ENCODE results near the gene DSCAML1. TPM values are rescaled to one million over a fixed set of nuclear protein-coding genes. Genes with fewer than 3 reads are reported as not detected.
A peak's percentile ranks its signal among the peaks of the same experiment; 100 is the strongest.

DSCAML1 gene
- total RNA-seq, 1 donor from 2014 or later, result 0.22 TPM

DNA sequence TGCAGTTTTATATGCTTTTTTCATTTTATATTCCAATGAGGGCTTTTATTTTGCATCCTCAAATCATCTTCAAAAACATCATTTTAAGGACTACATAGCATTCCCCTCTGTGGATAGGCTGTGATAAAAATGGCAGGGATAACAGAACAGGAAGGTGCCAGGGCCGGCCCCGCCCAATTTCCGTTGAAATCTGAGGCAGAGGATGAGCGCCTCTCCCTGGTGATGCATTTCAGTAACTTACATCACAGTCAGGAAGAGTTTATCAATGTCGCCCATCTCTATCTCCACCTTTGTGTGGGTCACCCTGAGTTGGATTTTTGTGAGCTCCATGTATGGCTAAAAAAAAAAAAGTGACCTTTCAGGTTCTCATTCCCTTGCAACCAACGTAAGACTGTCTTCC lies 201.6 kb downstream of the DSCAML1 start:
- ATAC-seq (no peak), DNase-seq (ENCODE audit: missing footprints) (no peak)
- intact Hi-C loops (cut with DNase I), result no loop called here

DNA sequence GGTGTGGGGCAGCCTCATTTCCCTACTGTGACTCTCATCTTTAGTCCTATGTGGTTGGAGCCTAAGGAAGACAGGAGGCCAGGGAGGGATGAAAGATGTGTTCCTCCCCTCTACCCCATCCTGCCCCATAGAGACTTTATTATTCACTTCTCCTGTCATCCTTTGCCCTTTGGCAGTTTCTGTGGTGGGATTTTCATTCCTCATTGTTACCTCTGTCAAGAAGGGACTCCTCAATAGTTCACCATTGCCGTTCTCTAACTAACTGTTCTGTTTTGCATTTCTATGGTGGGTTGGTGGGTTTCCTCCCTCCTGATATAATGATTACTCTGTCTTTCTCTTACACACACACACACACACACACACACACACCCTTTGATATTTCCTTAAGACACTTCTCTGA lies 202.3 kb downstream of the DSCAML1 start:
- intact Hi-C loops (cut with DNase I), result no loop called here
- no peak for ATAC-seq
- DNase-seq (ENCODE audit: missing footprints), result no peak

DNA sequence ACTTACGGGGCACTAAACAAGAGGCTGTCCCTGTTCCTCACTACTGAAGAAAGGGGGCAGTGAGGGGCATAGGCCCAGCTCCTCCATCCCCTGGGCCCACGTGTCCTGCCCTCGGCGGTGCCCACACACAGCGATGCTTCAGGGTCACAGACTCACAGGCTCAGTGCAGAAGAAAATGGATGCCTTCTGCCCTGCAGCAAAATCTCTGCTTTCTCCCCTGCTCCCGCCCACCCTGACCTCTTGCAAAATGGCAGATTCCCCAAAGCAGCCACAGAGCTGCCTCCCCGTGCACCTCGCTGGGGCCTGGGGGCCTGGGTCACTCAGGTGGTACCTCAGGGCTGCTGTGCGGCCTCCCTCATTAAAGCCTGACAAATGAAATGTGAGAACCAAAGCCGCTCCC lies 204.0 kb downstream of the DSCAML1 start:
- ATAC-seq (no peak), DNase-seq (ENCODE audit: missing footprints) (no peak)
- intact Hi-C loops (cut with DNase I), result no loop called here

DNA sequence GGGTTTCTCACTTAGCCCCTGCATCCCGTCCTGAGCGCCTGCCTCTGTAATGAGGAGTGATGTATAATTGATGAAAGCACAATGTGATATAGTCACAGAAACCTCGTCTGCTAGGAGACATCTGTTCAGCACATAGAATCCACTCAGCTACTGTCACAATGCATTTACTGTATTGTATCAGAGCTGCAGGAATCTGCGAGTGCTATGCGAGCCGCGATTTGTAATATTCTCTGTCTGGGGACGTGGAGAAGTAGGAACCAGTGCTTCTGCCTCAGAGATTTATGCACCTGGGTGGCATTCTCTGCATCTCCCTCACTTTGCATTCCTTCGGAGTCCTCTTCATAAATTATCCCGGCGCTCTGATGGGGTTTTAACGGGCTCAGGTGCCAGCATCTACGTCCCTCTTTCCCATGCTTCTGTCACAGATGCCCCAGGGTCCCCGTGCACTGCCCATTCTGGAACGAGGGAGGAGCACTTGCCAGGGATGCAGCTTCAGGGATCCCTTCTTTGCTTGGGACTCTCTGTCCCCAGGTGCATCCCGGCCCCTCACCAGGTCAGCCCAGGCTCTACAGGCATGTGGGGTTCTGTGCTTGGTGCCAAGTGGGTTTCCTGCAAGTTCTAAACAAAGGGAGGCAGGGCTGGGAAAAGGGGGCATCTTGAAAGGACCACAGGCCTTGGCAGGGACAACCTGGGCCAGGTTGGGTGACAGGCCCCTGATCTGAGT lies 205.5 kb downstream of the DSCAML1 start:
- ATAC-seq (no peak), DNase-seq (ENCODE audit: missing footprints) (no peak)
- intact Hi-C loops (cut with DNase I), result no loop called here

DNA sequence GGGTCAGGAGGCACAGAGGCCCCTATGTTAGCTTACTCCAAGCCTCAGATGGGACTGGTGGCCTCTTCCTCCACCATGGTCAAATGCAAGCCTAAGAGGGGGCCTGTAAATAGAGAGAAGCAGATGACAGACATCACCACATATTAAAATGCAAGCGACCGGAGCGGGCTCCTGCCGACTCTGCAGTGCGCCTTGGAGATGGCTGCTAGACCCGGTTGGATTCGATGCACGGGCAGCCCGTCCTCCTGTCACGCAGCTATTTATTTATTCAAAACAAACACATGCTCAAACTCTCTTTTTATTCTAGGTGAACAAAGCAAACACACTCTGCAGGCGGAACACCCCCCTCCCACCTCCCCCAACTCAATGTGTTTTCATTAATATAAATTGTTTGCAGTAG lies 208.0 kb downstream of the DSCAML1 start:
- ATAC-seq (no peak), DNase-seq (ENCODE audit: missing footprints) (no peak)
- intact Hi-C loops (cut with DNase I), result no loop called here

DNA sequence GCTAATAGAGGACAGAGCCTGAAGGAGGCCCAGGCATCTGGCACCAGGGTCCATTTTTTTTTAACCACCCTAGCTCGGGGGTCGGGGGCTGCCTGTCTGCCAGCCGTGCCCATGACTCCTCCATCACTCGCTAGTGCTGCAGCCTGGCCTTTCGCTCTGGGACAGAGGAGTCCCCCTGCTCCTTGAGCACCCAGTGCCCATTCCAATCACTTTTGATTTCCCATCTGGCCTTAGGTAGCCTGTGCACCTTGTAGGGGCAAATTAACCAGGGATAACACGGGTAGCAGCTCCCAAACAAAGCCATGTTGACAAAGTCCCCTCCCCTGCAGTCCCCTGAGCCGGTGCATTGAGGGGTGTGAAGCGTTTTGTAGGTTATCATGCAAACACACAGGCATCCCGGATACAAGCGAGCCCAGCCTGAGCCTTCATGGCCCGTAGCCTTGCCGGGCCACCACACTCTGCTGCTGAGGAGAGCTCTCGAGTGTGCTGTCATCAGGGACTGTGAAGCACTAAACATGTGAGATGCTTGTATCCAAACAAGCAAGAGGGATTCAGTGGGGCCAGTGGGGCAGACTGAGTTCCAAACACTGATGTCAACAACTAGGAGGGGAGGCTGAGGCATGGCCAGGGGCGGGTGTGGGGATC lies 208.7 kb downstream of the DSCAML1 start:
- intact Hi-C loops (cut with DNase I), result no loop called here
- ATAC-seq (no peak), DNase-seq (ENCODE audit: missing footprints) (no peak)

DNA sequence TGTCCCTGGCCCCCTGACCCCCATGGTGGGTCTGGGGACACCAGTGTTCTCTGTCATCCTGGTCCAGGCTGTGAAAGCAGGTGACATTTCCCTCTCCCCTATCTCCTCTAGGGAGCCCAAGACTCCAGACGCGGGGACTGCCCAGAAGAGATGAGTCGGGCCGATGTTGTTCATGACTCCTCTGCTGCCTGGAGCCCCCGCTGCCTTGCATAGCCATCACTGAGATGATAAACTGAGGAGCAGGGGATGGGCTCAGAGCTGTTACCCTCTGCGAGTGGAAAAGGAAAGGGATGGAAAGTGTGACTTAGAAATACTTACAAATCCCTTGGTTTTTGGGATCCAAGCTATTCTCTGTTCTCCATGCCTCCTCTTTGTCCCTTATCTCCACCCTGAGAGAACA lies 209.6 kb downstream of the DSCAML1 start:
- intact Hi-C loops (cut with DNase I), result no loop called here
- DNase-seq (ENCODE audit: missing footprints) (no peak), ATAC-seq (no peak)

DNA sequence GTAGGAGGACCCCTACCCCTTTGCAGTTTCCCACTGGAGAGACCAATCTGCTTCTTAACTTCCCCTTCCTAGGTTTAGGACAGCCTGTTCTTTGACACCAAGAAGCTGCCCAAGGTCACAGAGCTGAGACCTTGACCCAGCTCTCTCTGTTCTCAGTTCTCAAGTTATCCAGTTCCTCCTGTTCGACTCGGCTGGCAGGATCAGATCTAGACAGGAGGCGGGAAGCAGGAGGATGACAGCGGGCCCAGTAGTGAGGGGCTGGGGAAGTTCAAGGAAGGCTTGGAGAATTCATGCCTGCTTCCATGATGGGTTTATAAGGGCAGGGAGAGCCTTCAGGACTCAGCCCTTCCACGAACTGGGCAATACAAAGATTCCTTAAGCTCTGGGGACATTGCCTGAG lies 210.6 kb downstream of the DSCAML1 start:
- DNase-seq (ENCODE audit: missing footprints) (no peak), ATAC-seq (no peak)
- intact Hi-C loops (cut with DNase I), result no loop called here

DNA sequence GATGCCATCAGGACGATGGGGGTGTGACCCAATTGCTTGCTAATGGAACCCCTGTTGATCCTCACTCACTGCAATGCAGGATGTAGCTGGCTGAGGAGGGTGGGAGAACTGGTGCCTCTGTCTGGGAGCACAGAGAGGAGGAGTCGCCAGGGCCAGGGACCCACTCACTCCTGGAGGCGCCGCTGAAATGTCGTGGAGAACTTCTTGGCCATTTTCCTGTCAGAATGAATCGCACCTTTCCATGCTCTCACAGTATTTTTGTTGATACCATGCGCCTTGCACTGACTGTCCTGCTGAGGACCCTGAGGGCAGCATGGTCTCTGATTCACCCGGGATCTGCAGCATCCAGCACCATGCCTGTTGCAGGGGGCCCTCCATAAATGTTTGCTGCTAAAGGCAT lies 211.4 kb downstream of the DSCAML1 start:
- DNase-seq (ENCODE audit: missing footprints), result no peak
- no peak for ATAC-seq
- intact Hi-C loops (cut with DNase I), result no loop called here

DNA sequence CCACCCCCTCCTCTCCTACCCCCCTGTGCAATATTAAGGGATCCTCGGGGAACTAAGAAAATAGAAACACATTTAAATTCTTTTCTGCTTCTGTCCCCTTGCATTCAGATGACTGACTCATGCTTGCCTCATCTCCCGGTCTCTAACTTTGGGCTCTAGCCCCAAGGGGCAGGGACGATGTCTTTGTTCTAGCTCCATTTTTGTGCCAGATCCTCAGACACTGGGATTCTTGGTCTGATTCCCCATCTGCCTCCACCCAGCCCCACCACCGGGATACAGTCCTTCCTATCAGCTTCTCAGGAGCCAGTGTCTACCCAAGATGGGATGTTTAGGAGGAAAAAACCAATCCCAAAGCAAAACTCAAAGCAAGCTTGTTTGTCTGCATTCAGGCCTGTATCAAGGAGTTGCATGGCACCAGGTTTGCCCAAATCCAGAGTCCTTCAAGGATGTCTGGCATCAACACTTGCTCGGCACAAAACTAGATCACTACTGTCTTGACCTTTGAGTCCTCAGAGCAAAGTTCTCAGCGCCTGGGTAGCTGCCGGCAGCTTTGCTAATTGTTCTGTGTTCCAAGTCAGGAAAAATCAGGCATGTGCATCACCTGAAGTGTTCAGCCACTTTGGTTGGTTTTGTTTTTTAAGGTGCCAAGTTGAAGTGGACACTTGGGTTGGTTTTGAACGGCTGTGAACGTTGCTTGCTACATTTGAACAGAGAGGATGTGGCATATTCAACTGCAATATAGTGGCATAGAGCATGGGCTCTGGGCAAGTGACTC lies 212.8 kb downstream of the DSCAML1 start:
- DNase-seq (ENCODE audit: missing footprints) (no peak), ATAC-seq (no peak)
- intact Hi-C loops (cut with DNase I), result no loop called here

DNA sequence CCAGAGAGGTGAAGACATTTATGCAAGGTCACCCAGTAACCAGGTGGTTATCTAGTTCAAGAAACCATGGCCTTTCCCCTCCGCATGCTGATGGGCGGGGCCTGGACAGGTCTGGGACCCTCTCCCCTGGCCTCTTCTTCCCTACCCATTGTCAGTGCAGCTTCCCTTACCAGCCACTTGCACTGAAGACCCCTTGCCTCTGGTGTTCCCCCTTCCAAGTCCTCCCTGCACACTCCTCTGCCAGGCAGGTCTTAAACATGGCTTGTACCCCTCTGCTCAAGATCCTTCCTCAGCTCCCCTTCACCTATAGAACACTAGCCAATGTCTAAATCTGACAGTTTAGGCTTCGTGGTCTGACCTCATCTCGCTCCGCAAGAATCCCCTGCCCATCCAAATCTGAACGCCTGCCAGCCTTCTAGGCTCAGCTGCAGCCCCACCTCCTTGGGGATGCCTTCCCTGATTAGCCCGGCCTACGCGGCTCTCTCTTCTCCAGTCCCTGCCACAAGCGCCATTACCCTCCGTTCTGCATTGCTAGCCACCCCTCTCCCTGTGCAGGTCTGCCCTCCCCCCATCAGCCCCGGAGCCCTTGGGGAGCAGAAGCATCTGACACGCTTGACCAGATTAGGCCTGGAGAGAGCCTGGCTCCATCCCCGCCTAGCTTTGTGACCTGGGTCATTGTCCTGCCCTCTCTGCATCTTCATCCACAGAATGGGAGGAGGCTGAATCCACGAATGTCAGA lies 213.8 kb downstream of the DSCAML1 start:
- intact Hi-C loops (cut with DNase I), result no loop called here
- ATAC-seq (peak; percentile 53), DNase-seq (ENCODE audit: missing footprints) (no peak)

DNA sequence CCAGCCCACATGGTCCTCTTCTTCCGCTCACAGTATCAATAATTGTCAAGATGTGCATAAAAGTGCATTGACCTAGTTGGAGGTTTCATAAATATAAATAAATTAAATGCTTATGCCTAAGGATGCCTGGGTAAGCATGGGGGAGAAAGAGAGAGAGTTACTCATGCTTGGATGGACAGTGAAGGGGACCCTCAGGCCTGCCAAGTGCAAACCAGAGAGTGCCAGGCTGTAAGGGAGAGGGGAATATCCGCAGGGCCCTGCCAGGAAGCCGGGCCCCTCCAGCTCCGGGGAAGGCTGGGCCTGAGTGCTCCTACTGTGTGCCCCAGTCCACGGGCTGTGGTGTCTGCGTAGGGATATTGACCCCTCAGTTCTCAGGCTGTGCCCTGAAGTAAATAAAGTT lies 214.6 kb downstream of the DSCAML1 start:
- no peak for ATAC-seq
- intact Hi-C loops (cut with DNase I), result no loop called here

DNA sequence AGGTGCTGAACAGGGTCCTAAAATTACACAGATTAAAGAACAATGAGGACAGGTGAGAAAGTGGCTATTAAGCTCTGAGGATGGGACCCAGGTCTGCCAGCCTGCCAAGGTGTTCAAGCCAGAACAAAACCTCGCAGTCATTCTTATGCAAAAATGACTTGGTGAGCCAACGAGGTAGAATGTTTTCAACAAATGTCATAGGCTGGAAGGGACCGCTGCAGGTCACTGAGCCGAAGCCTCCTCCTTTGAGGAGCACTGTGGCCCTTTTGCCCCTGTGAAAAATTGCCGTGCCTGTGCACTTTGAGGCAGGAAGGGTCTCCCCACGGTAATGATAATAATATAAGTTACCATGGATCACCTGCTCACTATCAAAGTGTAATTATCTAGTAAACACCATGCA lies 216.2 kb downstream of the DSCAML1 start:
- no peak for ATAC-seq
- DNase-seq (ENCODE audit: missing footprints), result no peak
- intact Hi-C loops (cut with DNase I), result no loop called here

More for the DNA sequence above, 214.6 kb downstream of the DSCAML1 start:
- DNase-seq (ENCODE audit: missing footprints), result no peak

DNA sequence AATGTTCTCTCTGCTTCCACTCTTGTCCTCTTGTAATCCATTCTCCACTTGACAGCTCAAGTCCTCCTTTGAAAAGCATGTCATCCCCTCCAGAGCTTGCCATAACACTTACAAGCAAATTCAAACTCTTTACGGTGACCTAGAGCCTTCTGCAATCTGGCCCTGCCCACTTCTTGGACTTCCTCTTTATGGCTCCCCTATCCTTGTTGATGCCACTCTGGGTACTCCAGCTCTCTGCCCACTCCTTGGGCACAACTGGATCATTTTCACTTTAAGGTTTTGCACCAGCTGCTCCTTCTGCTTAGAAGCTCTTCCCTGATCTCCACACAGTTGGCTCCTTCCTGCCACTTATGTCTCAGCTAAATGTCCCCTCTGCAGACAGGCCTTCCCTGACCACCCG lies 217.9 kb downstream of the DSCAML1 start:
- intact Hi-C loops (cut with DNase I), result no loop called here
- ATAC-seq, result no peak
- no peak for DNase-seq (ENCODE audit: missing footprints)

DNA sequence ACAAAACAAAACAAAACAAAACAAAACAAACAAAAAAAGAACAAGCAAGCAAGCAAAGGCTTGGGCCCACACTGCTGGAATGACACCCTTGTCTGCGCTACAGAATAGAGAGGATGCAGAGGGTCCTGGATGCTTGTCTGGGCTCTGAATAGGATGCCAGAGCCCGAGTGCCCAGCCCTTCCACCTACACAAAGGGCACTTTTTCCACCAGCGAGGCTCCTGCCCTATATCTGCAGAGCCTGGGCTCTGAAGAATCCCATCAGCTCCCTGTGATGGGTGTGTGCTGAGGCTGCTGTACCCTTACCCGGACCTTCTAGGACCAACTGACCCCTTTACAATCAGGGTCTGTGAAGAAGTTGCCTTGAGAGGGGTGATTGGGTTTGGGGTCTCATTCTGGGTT lies 221.2 kb downstream of the DSCAML1 start:
- ATAC-seq, result no peak
- DNase-seq (ENCODE audit: missing footprints), result peak; percentile 9
- intact Hi-C loops (cut with DNase I), result no loop called here

DNA sequence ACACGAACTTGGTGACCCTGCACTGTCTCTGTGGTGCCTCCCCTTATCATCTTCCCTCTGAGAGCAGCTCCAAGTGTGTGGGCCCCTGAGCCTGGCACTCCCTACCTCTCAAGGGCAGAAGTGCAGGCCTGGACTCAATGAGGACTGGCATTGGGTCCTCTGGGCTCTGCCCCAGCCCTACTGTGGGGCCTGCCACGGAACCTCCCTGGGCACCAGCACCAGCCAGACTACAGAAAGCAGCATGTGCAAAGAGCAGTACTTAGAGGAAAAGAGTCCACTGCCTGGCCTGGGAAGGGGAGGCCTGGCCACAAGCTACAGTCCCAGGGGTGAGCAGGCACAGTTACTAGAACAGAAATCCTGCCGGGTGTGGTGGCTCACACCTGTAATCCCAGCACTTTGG lies 222.5 kb downstream of the DSCAML1 start:
- intact Hi-C loops (cut with DNase I), result no loop called here

DNA sequence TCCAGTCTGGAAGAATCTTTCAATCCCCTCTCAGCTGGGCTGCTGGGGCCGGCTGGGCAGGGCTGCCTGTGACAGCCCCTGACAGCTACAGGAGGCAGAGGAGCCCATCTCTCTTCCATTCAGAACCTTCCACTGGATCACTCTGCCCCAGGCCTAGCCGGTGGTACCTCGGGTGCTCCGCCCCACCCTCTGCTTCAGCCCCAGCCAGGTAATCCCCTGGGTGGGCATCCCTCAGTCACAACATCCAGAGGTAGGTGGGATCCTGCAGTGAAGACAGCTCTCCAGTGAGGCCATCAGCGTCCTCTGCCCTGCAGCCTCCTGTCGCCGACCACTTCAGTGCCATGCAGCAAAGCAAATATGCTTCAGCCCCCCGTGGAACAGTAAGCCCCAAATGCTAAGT lies 223.7 kb downstream of the DSCAML1 start:
- intact Hi-C loops (cut with DNase I), result no loop called here
- no peak for ATAC-seq
- DNase-seq (ENCODE audit: missing footprints), result no peak

More for the DNA sequence above, 222.5 kb downstream of the DSCAML1 start:
- DNase-seq (ENCODE audit: missing footprints) (peak; percentile 50), ATAC-seq (no peak)

DNA sequence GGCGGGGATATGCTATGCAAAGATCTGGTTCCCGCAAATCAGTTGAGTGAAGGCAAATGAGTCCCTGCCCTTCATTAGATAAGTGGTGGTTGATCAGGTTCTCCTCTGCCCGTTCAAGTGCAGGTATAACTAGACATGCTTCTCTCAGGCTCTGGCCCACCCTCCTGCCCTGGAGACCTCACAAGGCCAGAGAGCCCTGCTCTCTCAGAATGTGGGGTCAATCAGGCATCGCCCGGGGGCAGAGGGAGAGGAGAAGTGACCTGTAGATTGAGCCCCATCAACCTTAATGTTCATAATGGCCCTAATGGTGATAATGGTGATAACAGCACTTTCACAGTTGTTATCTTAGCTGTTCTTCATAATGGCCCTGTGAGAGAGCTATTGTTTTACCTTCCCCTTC lies 224.3 kb downstream of the DSCAML1 start:
- ATAC-seq, result no peak
- intact Hi-C loops (cut with DNase I), result no loop called here
- peak; percentile 7 for DNase-seq (ENCODE audit: missing footprints)

DNA sequence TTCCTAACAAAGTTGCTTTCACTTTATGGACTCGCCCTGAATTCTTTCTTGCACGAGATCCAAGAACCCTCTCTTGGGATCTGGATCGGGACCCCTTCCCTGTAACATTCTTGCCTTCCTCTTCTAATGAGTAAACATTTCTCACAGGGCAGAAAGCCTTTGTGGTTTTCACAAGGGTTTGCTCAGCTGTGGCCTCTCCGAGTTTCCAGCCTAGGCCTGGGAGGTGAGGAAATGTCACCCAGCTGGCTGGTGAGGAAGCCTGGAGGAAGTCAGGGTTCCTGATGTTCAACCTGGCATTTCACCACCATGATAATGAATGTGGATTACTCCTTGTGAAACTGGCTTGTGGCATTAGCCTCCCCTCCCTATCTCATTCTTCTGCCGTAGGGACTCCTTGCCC lies 224.9 kb downstream of the DSCAML1 start:
- DNase-seq (ENCODE audit: missing footprints) (peak; percentile 45), ATAC-seq (no peak)
- intact Hi-C loops (cut with DNase I), result no loop called here

All from Right ventricle myocardium inferior (tissue), 1 donor.